ENCODE data around the gene CZIB. TPM values are rescaled to one million over a fixed set of nuclear protein-coding genes. Genes with fewer than 3 reads are reported as not detected.

CZIB gene
- total RNA-seq, 1 donor from 2014 or later: 48.9 TPM

- no peak for TF ChIP-seq CTCF (IDR thresholded peaks at IDR 0.05)
- Mint-ChIP-seq H3K4me3 (no peak overlapping the region), H3K4me1 (peaks cover 26% of the 10 kb centered on the region), H3K27ac (no peak overlapping the region), H3K9me3 (no peaks in the 10 kb centered on the region), H3K27me3 (no peaks in the 10 kb centered on the region), H3K36me3 (ENCODE audit: low read depth) (peaks cover 10% of the 10 kb centered on the region)
- intact Hi-C loops (cut with micrococcal nuclease): no loop called here
- ATAC-seq (ENCODE audit: low read depth): no peak
- CTCF ChIA-PET: no interaction called here
- POLR2A ChIA-PET: no interaction called here
- no peak for DNase-seq
Measured at GRCh38 chr1:53249706-53250105, 29.3 kb upstream of the CZIB start.

DNA sequence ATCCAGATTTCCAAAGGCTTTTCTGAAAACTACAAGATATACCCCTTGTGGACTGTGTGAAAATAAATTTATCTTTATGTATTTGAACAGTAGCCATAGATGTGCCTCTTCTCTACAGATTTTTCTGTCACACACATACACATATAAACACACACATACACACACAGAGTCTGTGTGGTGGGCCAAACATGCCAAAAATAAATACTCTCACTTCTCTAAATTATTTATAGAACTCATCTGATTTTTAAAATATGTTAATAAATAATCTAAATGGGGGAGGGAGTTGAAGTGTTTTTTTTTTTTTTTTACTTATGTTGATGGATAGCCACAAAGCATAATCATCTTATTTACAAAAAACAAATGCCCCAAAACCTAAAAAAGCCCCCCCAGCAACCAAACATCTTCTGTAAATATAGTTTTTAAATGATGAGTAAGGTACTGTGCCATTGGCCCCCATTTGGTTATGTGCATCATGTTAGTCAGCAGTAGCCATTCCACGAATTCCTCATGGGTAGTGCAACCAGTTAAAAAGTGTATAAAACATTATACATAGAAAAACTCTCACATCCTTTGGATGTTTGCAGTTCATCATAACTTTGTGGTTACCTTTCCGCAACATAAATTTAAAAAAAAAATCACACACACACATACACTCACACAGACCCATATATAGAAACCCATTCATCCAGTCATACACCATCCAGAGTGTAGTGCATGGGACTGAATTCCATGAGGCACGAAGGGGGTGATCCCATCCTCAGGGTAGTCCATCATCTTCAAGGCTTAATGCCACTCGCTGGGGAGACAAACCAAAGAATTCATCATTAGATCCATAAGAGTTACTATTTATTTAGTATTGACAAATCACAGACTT is 26.1 kb upstream of the CZIB start:
- intact Hi-C loops (cut with micrococcal nuclease): no loop called here
- POLR2A ChIA-PET: no interaction called here
- DNase-seq (no peak), ATAC-seq (ENCODE audit: low read depth) (peak; percentile 50)
- no peaks in the 10 kb centered on the region for H3K9me3 Mint-ChIP-seq
- H3K36me3 Mint-ChIP-seq (ENCODE audit: low read depth): peaks cover 6% of the 10 kb centered on the region
- CTCF ChIA-PET: interaction anchor here (0.6 kb wide), 1 partner anchor 1348 kb away, joined by 3 read pairs; no protein-coding TSS in a partner anchor
- TF ChIP-seq CTCF (IDR thresholded peaks at IDR 0.05): no peak
- H3K27ac Mint-ChIP-seq: no peak overlapping the region
- H3K4me3 Mint-ChIP-seq: no peak overlapping the region
- H3K4me1 Mint-ChIP-seq: peaks cover 30% of the 10 kb centered on the region
- H3K27me3 Mint-ChIP-seq: no peaks in the 10 kb centered on the region

GRCh38 chr1:53244141-53244540 is 23.7 kb upstream of the CZIB start:
- no peak overlapping the region for H3K27ac Mint-ChIP-seq
- DNase-seq (no peak), ATAC-seq (ENCODE audit: low read depth) (no peak)
- TF ChIP-seq CTCF (IDR thresholded peaks at IDR 0.05): no peak
- no peaks in the 10 kb centered on the region for H3K9me3 Mint-ChIP-seq
- CTCF ChIA-PET: no interaction called here
- H3K4me1 Mint-ChIP-seq: peaks cover 30% of the 10 kb centered on the region
- H3K36me3 Mint-ChIP-seq (ENCODE audit: low read depth): no peaks in the 10 kb centered on the region
- H3K4me3 Mint-ChIP-seq: no peak overlapping the region
- intact Hi-C loops (cut with micrococcal nuclease): no loop called here
- no peaks in the 10 kb centered on the region for H3K27me3 Mint-ChIP-seq
- POLR2A ChIA-PET: no interaction called here

DNA sequence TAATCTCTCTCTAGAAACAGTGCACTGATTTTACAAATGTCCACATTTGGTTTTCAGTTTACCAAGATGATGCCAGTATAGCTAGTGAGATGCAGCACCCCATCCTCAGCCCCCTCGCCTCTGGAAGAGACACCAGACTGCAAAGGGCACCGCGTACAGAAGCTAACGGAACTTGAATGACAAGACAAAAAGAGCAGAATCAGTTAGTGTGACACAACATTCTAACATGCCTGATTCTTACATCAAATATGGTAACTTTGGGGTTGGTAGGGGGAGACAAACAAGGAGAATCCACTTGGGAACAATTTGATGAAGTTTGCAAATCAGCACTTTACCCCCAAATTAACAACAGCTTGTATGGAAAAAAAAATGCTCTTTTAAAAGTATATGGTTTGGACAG is 21.9 kb upstream of the CZIB start:
- no peaks in the 10 kb centered on the region for H3K9me3 Mint-ChIP-seq
- no peak overlapping the region for H3K4me3 Mint-ChIP-seq
- ChIA-PET CTCF (no interaction called here), POLR2A (no interaction called here)
- no peak for DNase-seq
- ATAC-seq (ENCODE audit: low read depth): no peak
- H3K27ac Mint-ChIP-seq: no peak overlapping the region
- intact Hi-C loops (cut with micrococcal nuclease): no loop called here
- no peak for TF ChIP-seq CTCF (IDR thresholded peaks at IDR 0.05)
- peaks cover 9% of the 10 kb centered on the region for H3K36me3 Mint-ChIP-seq (ENCODE audit: low read depth)
- H3K27me3 Mint-ChIP-seq: no peaks in the 10 kb centered on the region
- H3K4me1 Mint-ChIP-seq: peaks cover 43% of the 10 kb centered on the region

DNA sequence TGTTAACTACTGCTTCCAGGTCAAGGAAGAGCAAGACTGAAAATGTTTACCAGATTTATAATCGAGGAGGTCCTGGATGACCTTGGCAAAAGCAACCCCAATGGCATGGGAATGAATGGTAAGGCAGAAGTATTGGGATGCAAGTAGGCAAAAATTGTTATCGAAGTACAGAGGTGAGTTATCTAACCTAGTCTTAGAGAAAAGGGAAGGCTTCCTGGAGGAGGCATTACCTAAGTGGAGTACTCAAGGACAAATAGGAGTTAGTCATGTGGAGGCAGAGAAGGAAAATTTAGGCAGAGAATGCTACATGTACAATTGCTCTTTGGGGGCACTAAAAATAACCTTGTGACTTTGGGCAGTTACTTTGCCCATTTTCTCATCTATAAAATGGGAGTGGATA is 21.4 kb upstream of the CZIB start:
- ChIA-PET POLR2A (no interaction called here), CTCF (no interaction called here)
- peaks cover 40% of the 10 kb centered on the region for H3K4me1 Mint-ChIP-seq
- no peak overlapping the region for H3K27ac Mint-ChIP-seq
- peaks cover 9% of the 10 kb centered on the region for H3K36me3 Mint-ChIP-seq (ENCODE audit: low read depth)
- H3K4me3 Mint-ChIP-seq: no peak overlapping the region
- ATAC-seq (ENCODE audit: low read depth): no peak
- no peaks in the 10 kb centered on the region for H3K9me3 Mint-ChIP-seq
- intact Hi-C loops (cut with micrococcal nuclease): no loop called here
- no peak for DNase-seq
- TF ChIP-seq CTCF (IDR thresholded peaks at IDR 0.05): no peak
- H3K27me3 Mint-ChIP-seq: no peaks in the 10 kb centered on the region
